Dedifferentiated amniotic fluid mesenchymal stem cell (primary cell): ENCODE data around the gene TTC32.

Experiments used
- DNase-seq: peaks from one replicate; pipeline ENCODE4 v3.0.0-alpha.2; 2016; ENCODE audit errors: extremely low spot score

TTC32 gene

DNA sequence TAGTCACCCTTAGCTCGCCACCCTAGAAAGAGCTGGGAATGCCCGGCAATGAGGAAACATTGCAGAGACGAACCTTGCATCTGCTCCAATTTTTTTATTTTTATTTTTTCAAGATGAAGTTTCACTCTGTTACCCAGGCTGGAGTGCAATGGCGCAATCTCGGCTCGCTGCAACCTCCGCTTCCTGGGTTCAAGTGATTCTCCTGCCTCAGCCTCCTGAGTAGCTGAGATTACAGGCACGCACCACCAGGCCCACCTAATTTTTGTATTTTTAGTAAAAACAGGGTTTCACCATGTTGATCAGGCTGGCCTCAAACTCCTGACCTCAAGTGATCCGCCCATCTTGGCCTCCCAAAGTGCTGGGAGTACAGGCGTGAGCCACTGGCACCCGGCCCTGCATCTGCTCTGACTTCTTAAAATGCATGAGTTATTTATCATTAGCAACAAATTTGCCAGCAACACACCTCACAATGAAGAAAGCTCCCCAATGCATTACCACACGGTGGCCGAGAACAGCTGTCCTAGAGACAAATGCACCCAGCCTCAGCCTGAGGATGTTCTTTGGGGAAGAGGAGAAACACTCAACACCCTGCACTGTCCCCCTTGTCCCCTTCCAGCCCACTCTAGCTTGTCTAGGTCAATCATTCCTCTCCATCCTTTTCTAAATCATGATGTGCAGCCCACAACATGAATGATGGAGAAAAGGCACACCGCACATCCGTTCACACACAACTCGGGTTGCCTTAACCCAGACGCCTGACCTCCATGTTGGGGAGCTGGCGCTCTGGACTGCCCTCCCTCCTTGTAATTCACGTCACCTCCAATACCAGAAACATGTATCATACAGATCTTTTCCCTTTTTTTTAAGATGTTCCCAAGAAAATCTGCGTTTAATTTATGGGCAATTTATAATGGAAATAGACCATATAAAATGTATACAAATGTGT, 46.9 kb downstream of the TTC32 start:
- no peak for DNase-seq

- no peak for DNase-seq
These were observed 50.6 kb downstream of the TTC32 start for GRCh38 chr2:19851116-19851695.

- no peak for DNase-seq
These were observed 51.4 kb downstream of the TTC32 start for GRCh38 chr2:19850056-19851050.

- no peak for DNase-seq
These were observed 52.8 kb downstream of the TTC32 start for GRCh38 chr2:19848952-19849351.

DNA sequence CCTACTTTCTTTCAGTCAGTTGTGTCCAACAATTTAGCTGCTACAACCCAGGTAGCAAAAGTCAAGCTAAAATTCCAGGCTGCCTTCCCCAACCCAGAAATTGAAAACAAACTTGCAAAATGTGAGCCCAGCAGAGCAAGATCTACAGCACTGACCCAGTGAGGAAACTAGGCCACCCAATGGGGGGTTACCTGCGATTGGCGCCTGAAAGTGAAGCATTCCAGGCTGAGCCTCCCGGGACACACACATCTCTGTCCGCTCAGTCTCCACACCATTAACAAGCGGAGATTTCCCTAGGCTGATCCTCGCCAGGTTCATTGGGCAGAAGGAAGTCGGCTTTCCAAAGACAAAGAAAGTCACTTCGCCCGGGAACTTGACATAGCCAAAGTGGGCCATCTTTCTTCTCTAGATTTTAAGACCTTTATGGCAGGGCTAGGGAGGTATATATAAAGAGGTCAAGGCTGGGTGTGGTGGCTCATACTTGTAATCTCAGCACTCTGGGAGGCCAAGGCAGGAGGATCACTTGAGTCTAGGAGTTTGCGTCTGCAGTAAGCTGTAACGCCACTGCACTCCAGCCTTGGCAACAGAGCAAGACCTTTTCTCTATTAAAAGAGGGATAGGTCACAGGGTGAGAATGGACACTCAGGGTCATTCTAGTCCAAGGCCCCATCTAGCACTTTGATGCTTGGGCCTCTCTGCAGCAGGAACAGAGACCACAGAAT, 53.6 kb downstream of the TTC32 start:
- no peak for DNase-seq

GRCh38 chr2:19847486-19847885, 54.3 kb downstream of the TTC32 start:
- DNase-seq = no peak
